A549 (cell line): ENCODE data around the gene PRDM12. TPM values are rescaled to one million over a fixed set of nuclear protein-coding genes. Genes with fewer than 3 reads are reported as not detected.

ENCODE experiments used
- ATAC-seq, 2 experiments: fragments of 200-7000 bp in 1 of 2; fragments of >200 bp in 1 of 2; cut with Nextera tagmentation in 1 of 2; cut with Tn5 transposase in 1 of 2; 3 replicates each; pipeline versions ENCODE4 v1.8.0 to v1.9.1; 2018 to 2020; ENCODE audit warnings: mild to moderate bottlenecking in 1 of 2, moderate library complexity in 1 of 2
- CTCF ChIA-PET: fragments of 300-600 bp; sonication (Branson Sonifier 250); formaldehyde crosslinking; extraction: SDS; loops from one replicate; lab custom pipeline; 2021; ENCODE audit warnings: antibody characterized with exemption, inconsistent platforms; lab: Yijun Ruan, JAX
- POLR2A ChIA-PET: fragments of 350-600 bp; formaldehyde crosslinking; extraction: SDS; loops from one replicate; lab custom pipeline; 2021; ENCODE audit warnings: antibody characterized with exemption, inconsistent platforms; lab: Yijun Ruan, JAX
- DNase-seq, 2 experiments: peaks; one replicate each; pipeline versions ENCODE4 v3.0.0 to v3.0.0-alpha.2; 2011 to 2016; ENCODE audit warnings: low read depth in 1 of 2, low spot score in 1 of 2
- FAIRE-seq: peaks from 2 replicates; lab custom pipeline; 2011; peaks lifted over from hg19 to GRCh38; lab: Jason Lieb, UNC
- H3K27ac ChIP-seq, 2 experiments: fragments of >200 bp; sonication (Bioruptor Twin); formaldehyde crosslinking; 3 replicates each; pipeline ENCODE4 v1.5.1; 2016 to 2017
- H3K4me1 ChIP-seq: fragments of >200 bp; sonication (Bioruptor Twin); formaldehyde crosslinking; 3 replicates; pipeline ENCODE4 v1.6.1; 2016
- H3K4me2 ChIP-seq: fragments of >200 bp; sonication (Bioruptor Twin); formaldehyde crosslinking; 3 replicates; pipeline ENCODE4 v1.6.1; 2016
- H3K4me3 ChIP-seq: fragments of >200 bp; sonication (Bioruptor Twin); formaldehyde crosslinking; 3 replicates; pipeline ENCODE4 v1.5.1; 2016
- H3K9me3 ChIP-seq: fragments of >200 bp; sonication (Bioruptor Twin); formaldehyde crosslinking; 3 replicates; pipeline ENCODE4 v1.6.1; 2016
- CBX2 ChIP-seq: fragments of 200-600 bp; sonication (generic); IDR thresholded peaks from 2 replicates; pipeline ENCODE4 v1.6.1; 2016; ENCODE audit warnings: low read depth, mild to moderate bottlenecking, borderline replicate concordance
- CBX8 ChIP-seq: fragments of 200-600 bp; sonication (generic); IDR thresholded peaks from 2 replicates; pipeline ENCODE4 v1.6.1; 2016
- CHD4 ChIP-seq: fragments of 200-600 bp; sonication (generic); IDR thresholded peaks from 2 replicates; pipeline ENCODE4 v1.6.1; 2016; ENCODE audit warnings: antibody characterized with exemption, mild to moderate bottlenecking, borderline replicate concordance
- EHMT2 ChIP-seq: fragments of 200-600 bp; sonication (generic); IDR thresholded peaks from 2 replicates; pipeline ENCODE4 v1.6.1; 2016; ENCODE audit warnings: antibody characterized with exemption, low read depth, mild to moderate bottlenecking, moderate library complexity
- EP300 ChIP-seq, 2 experiments: fragments of >200 bp; sonication (Bioruptor Twin); formaldehyde crosslinking; IDR thresholded peaks; 2 replicates in 1 of 2; 3 replicates in 1 of 2; pipeline ENCODE4 v1.6.1; 2016 to 2017
- ESRRA ChIP-seq: fragments of 150-350 bp; IDR thresholded peaks from 2 replicates; pipeline ENCODE4 v1.6.1; 2014; ENCODE audit warnings: mild to moderate bottlenecking, low read length, borderline replicate concordance
- FOSB ChIP-seq: fragments of 250-450 bp; sonication (Bioruptor Pico); IDR thresholded peaks from 2 replicates; pipeline ENCODE4 v1.5.0; 2020; ENCODE audit warnings: mild to moderate bottlenecking, moderate library complexity
- FOSL2 ChIP-seq, 2 experiments: fragments of 450-650 bp in 1 of 2; fragments of >200 bp in 1 of 2; sonication (Bioruptor Twin) in 1 of 2; formaldehyde crosslinking; IDR thresholded peaks; 2 replicates each; pipeline versions ENCODE4 v1.5.0 to v1.6.1; 2016 to 2020; ENCODE audit warnings: mild to moderate bottlenecking in 1 of 2, moderate library complexity in 1 of 2
- HEYL ChIP-seq: fragments of 250-450 bp; sonication (Bioruptor Pico); IDR thresholded peaks from 2 replicates; pipeline ENCODE4 v1.8.0; 2021; ENCODE audit warnings: mild to moderate bottlenecking, moderate library complexity
- HOXB13 ChIP-seq: fragments of 250-450 bp; sonication (Bioruptor Pico); IDR thresholded peaks from 2 replicates; pipeline ENCODE4 v1.5.0; 2020; ENCODE audit warnings: low read depth, mild to moderate bottlenecking, moderate library complexity
- HOXB5 ChIP-seq: fragments of 250-450 bp; sonication (Bioruptor Pico); IDR thresholded peaks from 2 replicates; pipeline ENCODE4 v1.5.0; 2020; ENCODE audit warnings: mild to moderate bottlenecking, moderate library complexity
- JUN ChIP-seq, 2 experiments: fragments of >200 bp; sonication (Bioruptor Twin); formaldehyde crosslinking; IDR thresholded peaks; 2 replicates in 1 of 2; 3 replicates in 1 of 2; pipeline ENCODE4 v1.6.1; 2016 to 2017
- MAZ ChIP-seq: fragments of 150-350 bp; IDR thresholded peaks from 2 replicates; pipeline ENCODE4 v1.6.1; 2014; ENCODE audit warnings: antibody characterized with exemption, low read depth, low read length, borderline replicate concordance
- NPAS2 ChIP-seq: fragments of 250-450 bp; sonication (Bioruptor Pico); IDR thresholded peaks from 2 replicates; pipeline ENCODE4 v1.8.0; 2022; ENCODE audit warnings: mild to moderate bottlenecking, moderate library complexity, borderline replicate concordance
- PHF8 ChIP-seq: fragments of 200-600 bp; sonication (generic); IDR thresholded peaks from 2 replicates; pipeline ENCODE4 v1.6.1; 2016; ENCODE audit warnings: low read depth, mild to moderate bottlenecking, antibody characterized with exemption, moderate library complexity, borderline replicate concordance
- POLR2A ChIP-seq: IDR thresholded peaks from 2 replicates; pipeline ENCODE4 v1.6.1; 2012; ENCODE audit warnings: mild to moderate bottlenecking, low read length
- POLR2AphosphoS2 ChIP-seq: conservative IDR thresholded peaks from 2 replicates; pipeline ENCODE4 v1.6.1; 2012; ENCODE audit warnings: low read length, improper control_type of control experiment, inconsistent platforms
- SREBF2 ChIP-seq: fragments of 450-650 bp; IDR thresholded peaks from 2 replicates; pipeline ENCODE4 v1.6.1; 2014; ENCODE audit warnings: mild to moderate bottlenecking, moderate library complexity
- TFCP2L1 ChIP-seq: fragments of 250-450 bp; sonication (Bioruptor Pico); IDR thresholded peaks from 2 replicates; pipeline ENCODE4 v1.5.0; 2021; ENCODE audit warnings: mild to moderate bottlenecking
- TP53 ChIP-seq: fragments of 250-450 bp; sonication (Bioruptor Pico); IDR thresholded peaks from 2 replicates; pipeline ENCODE4 v1.5.0; 2021; ENCODE audit warnings: mild to moderate bottlenecking, moderate library complexity
- WGBS: methylation state at CpG from one replicate; pipeline ENCODE4 v1.1.6; 2017; ENCODE audit errors: missing lambda C conversion rate; 5-methylcytosine and 5-hydroxymethylcytosine counted together
- polyA plus RNA-seq, 4 experiments: library from polyadenylated mRNA; depleted of rRNA in 3 of 4; stranded (reverse); fragments of >200 nt; fragmentation: RNase III in 1 of 4; extraction: RNeasy Plus Mini Kit Qiagen cat#74134 plus additional on column Dnase treatment in 1 of 4; gene quantifications; 2 replicates in 3 of 4; 3 replicates in 1 of 4; pipeline ENCODE4 v1.2.3, GENCODE V29; 2011 to 2017
- TF ChIP-seq, protein P1 (sequence below): IDR thresholded peaks from 2 replicates; pipeline ENCODE4 v1.6.1; 2012; ENCODE audit warnings: low read depth, borderline replicate concordance
- TF ChIP-seq, protein P2 (sequence below): IDR thresholded peaks from 2 replicates; pipeline ENCODE4 v1.6.1; 2012
- TF ChIP-seq, protein P3 (sequence below): fragments of >200 bp; sonication (Bioruptor Twin); formaldehyde crosslinking; IDR thresholded peaks from 3 replicates; pipeline ENCODE4 v1.6.1; 2016
- TF ChIP-seq, protein P4 (sequence below): fragments of 250-450 bp; sonication (Bioruptor Pico); IDR thresholded peaks from 2 replicates; pipeline ENCODE4 v1.5.0; 2020; ENCODE audit warnings: low read depth, mild to moderate bottlenecking, moderate library complexity
- TF ChIP-seq, protein P5 (sequence below): fragments of 200-600 bp; sonication (generic); IDR thresholded peaks from 2 replicates; pipeline ENCODE4 v1.6.1; 2016; ENCODE audit warnings: antibody characterized with exemption, mild to moderate bottlenecking, moderate library complexity

PRDM12 gene
- polyA plus RNA-seq, 2 of the 4 experiments (the other 2 are of a cell fraction) = 0.09 to 0.17 TPM

DNA sequence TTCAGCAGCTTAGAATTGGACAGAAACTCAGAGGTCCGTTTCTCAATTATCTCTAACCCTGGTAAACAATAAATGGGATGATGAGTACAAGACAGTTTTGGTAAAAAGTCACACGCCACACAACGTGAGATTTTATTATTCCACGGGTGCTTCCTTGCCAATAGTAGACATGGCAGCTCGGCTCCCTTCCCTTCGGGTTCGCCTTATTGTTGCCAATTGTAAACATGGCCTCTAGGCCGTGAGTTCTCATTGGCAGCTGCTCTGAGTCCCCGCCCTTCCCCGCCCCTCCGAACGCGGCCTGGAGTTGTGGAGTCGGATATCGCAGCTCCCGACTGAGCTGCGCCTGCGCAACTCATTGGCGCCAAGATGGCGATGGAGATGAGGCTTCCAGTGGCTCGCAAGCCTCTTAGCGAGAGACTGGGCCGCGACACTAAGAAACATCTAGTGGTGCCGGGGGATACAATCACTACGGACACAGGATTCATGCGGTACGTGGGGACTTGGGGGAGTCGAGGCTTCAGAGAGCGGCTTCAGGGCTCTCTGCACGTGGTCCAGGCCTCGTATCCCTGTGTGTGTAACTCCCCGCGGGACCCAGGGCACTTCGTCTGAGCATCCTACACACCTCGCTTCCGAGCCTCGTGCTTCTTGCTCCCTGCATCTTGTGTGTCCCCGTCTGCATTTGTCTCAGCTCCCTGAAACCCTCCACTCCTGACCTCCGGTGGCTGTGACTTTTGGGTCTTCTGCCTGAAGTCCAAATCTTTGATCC is 29.2 kb downstream of the PRDM12 start, which contains the start of gene EXOSC2 (continued):
- TF ChIP-seq, protein P1, sequence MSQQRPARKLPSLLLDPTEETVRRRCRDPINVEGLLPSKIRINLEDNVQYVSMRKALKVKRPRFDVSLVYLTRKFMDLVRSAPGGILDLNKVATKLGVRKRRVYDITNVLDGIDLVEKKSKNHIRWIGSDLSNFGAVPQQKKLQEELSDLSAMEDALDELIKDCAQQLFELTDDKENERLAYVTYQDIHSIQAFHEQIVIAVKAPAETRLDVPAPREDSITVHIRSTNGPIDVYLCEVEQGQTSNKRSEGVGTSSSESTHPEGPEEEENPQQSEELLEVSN = peak; percentile 79; the same call in 1 of the 2 replicates
- TF ChIP-seq, protein P2, sequence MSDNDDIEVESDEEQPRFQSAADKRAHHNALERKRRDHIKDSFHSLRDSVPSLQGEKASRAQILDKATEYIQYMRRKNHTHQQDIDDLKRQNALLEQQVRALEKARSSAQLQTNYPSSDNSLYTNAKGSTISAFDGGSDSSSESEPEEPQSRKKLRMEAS = peak; percentile 99
- TF ChIP-seq JUN (IDR thresholded peaks at IDR 0.05) = peak; percentile 65 to 86; a peak in 3 of 5 replicates
- TF ChIP-seq PHF8 = peak; percentile 75; the same call in 1 of the 2 replicates
- TF ChIP-seq, protein P3, sequence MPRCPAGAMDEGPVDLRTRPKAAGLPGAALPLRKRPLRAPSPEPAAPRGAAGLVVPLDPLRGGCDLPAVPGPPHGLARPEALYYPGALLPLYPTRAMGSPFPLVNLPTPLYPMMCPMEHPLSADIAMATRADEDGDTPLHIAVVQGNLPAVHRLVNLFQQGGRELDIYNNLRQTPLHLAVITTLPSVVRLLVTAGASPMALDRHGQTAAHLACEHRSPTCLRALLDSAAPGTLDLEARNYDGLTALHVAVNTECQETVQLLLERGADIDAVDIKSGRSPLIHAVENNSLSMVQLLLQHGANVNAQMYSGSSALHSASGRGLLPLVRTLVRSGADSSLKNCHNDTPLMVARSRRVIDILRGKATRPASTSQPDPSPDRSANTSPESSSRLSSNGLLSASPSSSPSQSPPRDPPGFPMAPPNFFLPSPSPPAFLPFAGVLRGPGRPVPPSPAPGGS = peak; percentile 58; the same call in 1 of the 3 replicates
- TF ChIP-seq POLR2A = peak; percentile 95
- 0 out of 2 replicates have a peak, but pooled peaks have one; percentile 27 for TF ChIP-seq TFCP2L1 (CRISPR knock-in tag)
- TF ChIP-seq HOXB5 = 0 out of 2 replicates have a peak, but pooled peaks have one; percentile 18
- no peak for TF ChIP-seq ESRRA
- no peak for TF ChIP-seq CBX8

DNA sequence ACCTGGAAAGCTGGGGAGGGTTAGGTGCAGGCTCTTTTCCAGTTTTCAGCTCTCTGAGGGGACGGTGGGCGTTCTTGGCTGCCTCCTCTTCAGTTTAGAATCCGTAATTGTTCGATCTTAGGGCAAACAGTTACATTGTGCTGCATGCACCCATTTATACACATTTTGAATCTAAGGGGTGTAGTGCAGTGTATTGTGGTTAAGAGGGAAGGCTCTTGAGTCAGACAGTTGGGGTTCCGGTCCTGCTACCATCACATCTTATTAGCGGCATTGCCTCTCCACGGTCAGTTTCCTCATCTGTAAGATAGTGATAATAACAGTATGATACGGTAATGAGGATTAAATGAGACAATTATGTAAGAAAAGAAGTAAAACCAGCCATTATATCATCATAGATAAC is 29.8 kb downstream of the PRDM12 start:
- Histone ChIP-seq H3K4me1 (peaks cover 15% of the 10 kb centered on the region; the same call in 2 of the 3 replicates), H3K4me3 (peak overlapping the region; percentile 87), H3K27ac (peak overlapping the region; percentile 80 to 88), H3K4me2 (peak overlapping the region; percentile 85), H3K9me3 (0 out of 3 replicates have a peak, but pooled peaks cover 4% of the 10 kb centered on the region)
- CTCF ChIA-PET = interaction anchor here (0.7 to 10.0 kb wide), 7 partner anchors 10 to 363 kb away, joined by 3 to 102 read pairs (median 3); no protein-coding TSS in a partner anchor
- FAIRE-seq = no peak
- no peak for DNase-seq
- no peak for TF ChIP-seq TP53 (CRISPR knock-in tag)
- TF ChIP-seq HOXB13 (CRISPR knock-in tag) = no peak
- TF ChIP-seq HEYL (CRISPR knock-in tag) = no peak
- TF ChIP-seq EHMT2 = no peak
- TF ChIP-seq CHD4 = no peak
- TF ChIP-seq, protein P4, sequence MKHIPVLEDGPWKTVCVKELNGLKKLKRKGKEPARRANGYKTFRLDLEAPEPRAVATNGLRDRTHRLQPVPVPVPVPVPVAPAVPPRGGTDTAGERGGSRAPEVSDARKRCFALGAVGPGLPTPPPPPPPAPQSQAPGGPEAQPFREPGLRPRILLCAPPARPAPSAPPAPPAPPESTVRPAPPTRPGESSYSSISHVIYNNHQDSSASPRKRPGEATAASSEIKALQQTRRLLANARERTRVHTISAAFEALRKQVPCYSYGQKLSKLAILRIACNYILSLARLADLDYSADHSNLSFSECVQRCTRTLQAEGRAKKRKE (CRISPR knock-in tag) = no peak
- TF ChIP-seq, protein P5, sequence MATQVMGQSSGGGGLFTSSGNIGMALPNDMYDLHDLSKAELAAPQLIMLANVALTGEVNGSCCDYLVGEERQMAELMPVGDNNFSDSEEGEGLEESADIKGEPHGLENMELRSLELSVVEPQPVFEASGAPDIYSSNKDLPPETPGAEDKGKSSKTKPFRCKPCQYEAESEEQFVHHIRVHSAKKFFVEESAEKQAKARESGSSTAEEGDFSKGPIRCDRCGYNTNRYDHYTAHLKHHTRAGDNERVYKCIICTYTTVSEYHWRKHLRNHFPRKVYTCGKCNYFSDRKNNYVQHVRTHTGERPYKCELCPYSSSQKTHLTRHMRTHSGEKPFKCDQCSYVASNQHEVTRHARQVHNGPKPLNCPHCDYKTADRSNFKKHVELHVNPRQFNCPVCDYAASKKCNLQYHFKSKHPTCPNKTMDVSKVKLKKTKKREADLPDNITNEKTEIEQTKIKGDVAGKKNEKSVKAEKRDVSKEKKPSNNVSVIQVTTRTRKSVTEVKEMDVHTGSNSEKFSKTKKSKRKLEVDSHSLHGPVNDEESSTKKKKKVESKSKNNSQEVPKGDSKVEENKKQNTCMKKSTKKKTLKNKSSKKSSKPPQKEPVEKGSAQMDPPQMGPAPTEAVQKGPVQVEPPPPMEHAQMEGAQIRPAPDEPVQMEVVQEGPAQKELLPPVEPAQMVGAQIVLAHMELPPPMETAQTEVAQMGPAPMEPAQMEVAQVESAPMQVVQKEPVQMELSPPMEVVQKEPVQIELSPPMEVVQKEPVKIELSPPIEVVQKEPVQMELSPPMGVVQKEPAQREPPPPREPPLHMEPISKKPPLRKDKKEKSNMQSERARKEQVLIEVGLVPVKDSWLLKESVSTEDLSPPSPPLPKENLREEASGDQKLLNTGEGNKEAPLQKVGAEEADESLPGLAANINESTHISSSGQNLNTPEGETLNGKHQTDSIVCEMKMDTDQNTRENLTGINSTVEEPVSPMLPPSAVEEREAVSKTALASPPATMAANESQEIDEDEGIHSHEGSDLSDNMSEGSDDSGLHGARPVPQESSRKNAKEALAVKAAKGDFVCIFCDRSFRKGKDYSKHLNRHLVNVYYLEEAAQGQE = no peak
- no peak for TF ChIP-seq MAZ
- no peak for TF ChIP-seq ESRRA
- TF ChIP-seq CBX8 = no peak
- no peak for TF ChIP-seq POLR2AphosphoS2
- no peak for TF ChIP-seq HOXB5
- TF ChIP-seq TFCP2L1 (CRISPR knock-in tag) = no peak
- no peak for TF ChIP-seq FOSL2 (IDR thresholded peaks at IDR 0.05)
- no peak for TF ChIP-seq FOSL2 (CRISPR knock-in tag; IDR thresholded peaks at IDR 0.05)
- TF ChIP-seq NPAS2 (CRISPR knock-in tag) = no peak
- no peak for TF ChIP-seq CBX2
- no peak for TF ChIP-seq SREBF2
- no peak for TF ChIP-seq FOSB (CRISPR knock-in tag)
- no peak for TF ChIP-seq EP300 (IDR thresholded peaks at IDR 0.05)
- POLR2A ChIA-PET = interaction anchor here (1.3 to 2.2 kb wide), 3 partner anchors 8 to 14 kb away, joined by 4 to 8 read pairs (median 6); no protein-coding TSS in a partner anchor
- no peak; a peak in 1 of 6 replicates for ATAC-seq
- 1% methylated on average over 8 of the region's 8 CpGs for WGBS
